Liver (tissue), 9 donors: ENCODE data around the gene SMG7. TPM values are rescaled to one million over a fixed set of nuclear protein-coding genes. Genes with fewer than 3 reads are reported as not detected.

Source experiments
- DNase-seq: peaks from one replicate; pipeline ENCODE4 v3.0.0-alpha.2; 2017; ENCODE audit warnings: low spot score
- H3K27ac ChIP-seq, 2 donors: one replicate each; pipeline ENCODE4 v1.7.0; 2013; ENCODE audit warnings: inconsistent platforms in 2 of 2, low read length in 2 of 2, control low read depth in 1 of 2, low read depth in 1 of 2, mild to moderate bottlenecking in 1 of 2
- H3K27me3 ChIP-seq, 4 donors: one replicate each; pipeline versions ENCODE4 v1.6.1 to v1.7.0; 2013; ENCODE audit warnings: low read length in 3 of 4, inconsistent platforms in 1 of 4, mild to moderate bottlenecking in 1 of 4, moderate library complexity in 1 of 4; ENCODE audit not compliant: control insufficient read depth in 4 of 4, insufficient read depth in 4 of 4
- H3K36me3 ChIP-seq, 4 donors: one replicate each; pipeline versions ENCODE4 v1.6.1 to v1.7.0; 2013; ENCODE audit warnings: low read length in 3 of 4, mild to moderate bottlenecking in 3 of 4, low read depth in 1 of 4, moderate library complexity in 1 of 4; ENCODE audit not compliant: control insufficient read depth in 4 of 4, insufficient read depth in 3 of 4
- H3K4me1 ChIP-seq, 4 donors: one replicate each; pipeline versions ENCODE4 v1.6.1 to v1.7.0; 2013; ENCODE audit warnings: low read length in 3 of 4, mild to moderate bottlenecking in 3 of 4, moderate library complexity in 1 of 4; ENCODE audit not compliant: control insufficient read depth in 4 of 4, insufficient read depth in 4 of 4
- H3K4me3 ChIP-seq, 3 donors: one replicate each; pipeline versions ENCODE4 v1.6.1 to v1.7.0; 2013; ENCODE audit warnings: low read length in 3 of 3, control low read depth in 1 of 3, low read depth in 1 of 3, mild to moderate bottlenecking in 1 of 3
- H3K9ac ChIP-seq, 2 donors: one replicate each; pipeline ENCODE4 v1.7.0; 2013; ENCODE audit warnings: low read length in 2 of 2, mild to moderate bottlenecking in 2 of 2, moderate library complexity in 2 of 2, control low read depth in 1 of 2, low read depth in 1 of 2
- H3K9me3 ChIP-seq, 4 donors: one replicate each; pipeline versions ENCODE4 v1.6.1 to v1.7.0; 2013; ENCODE audit warnings: low read length in 3 of 4; ENCODE audit not compliant: control insufficient read depth in 4 of 4
- CTCF ChIP-seq: fragments of 150-350 bp; IDR thresholded peaks from 2 replicates; pipeline ENCODE4 v1.5.1; 2017; ENCODE audit warnings: improper control_type of control experiment, low read depth, low read length; ENCODE audit not compliant: missing input control
- EGR1 ChIP-seq, 2 donors: IDR thresholded peaks; 2 replicates each; pipeline ENCODE4 v1.6.1; 2016 to 2018; ENCODE audit warnings: antibody characterized with exemption in 2 of 2, low read depth in 2 of 2
- FOXA2 ChIP-seq: IDR thresholded peaks from 2 replicates; pipeline ENCODE4 v1.6.1; 2016; ENCODE audit warnings: antibody characterized with exemption
- GABPA ChIP-seq, 2 donors: IDR thresholded peaks in 1 of 2; conservative IDR thresholded peaks in 1 of 2; 2 replicates each; pipeline ENCODE4 v1.6.1; 2016; ENCODE audit warnings: antibody characterized with exemption in 2 of 2, mild to moderate bottlenecking in 1 of 2, moderate library complexity in 1 of 2
- JUND ChIP-seq, 2 donors: IDR thresholded peaks; 2 replicates each; pipeline ENCODE4 v1.6.1; 2016; ENCODE audit warnings: antibody characterized with exemption in 2 of 2
- MAX ChIP-seq: IDR thresholded peaks from 2 replicates; pipeline ENCODE4 v1.6.1; 2016; ENCODE audit warnings: antibody characterized with exemption
- RAD21 ChIP-seq, 2 donors: IDR thresholded peaks; 2 replicates each; pipeline ENCODE4 v1.6.1; 2016; ENCODE audit warnings: antibody characterized with exemption in 2 of 2, mild to moderate bottlenecking in 2 of 2
- REST ChIP-seq: IDR thresholded peaks from 2 replicates; pipeline ENCODE4 v1.6.1; 2016; ENCODE audit warnings: antibody characterized with exemption, mild to moderate bottlenecking
- ZBTB33 ChIP-seq: IDR thresholded peaks from 2 replicates; pipeline ENCODE4 v1.6.1; 2016; ENCODE audit warnings: antibody characterized with exemption
- WGBS: extraction: QIAGEN DNeasy Blood & Tissue Kit; methylation state at CpG from one replicate; pipeline ENCODE4 v1.1.7; 2013; 5-methylcytosine and 5-hydroxymethylcytosine counted together
- polyA plus RNA-seq, 2 donors: library from polyadenylated mRNA; stranded (reverse) in 1 of 2; unstranded in 1 of 2; fragments of 200-250 nt in 1 of 2; fragments of >200 nt in 1 of 2; fragmentation: Nextera tagmentation in 1 of 2; extraction: Ambion mirVana in 1 of 2; gene quantifications; one replicate each; pipeline versions ENCODE4 v1.2.1 to v1.2.3, GENCODE V29; 2013 to 2015
- total RNA-seq, 2 donors: library from RNA; depleted of rRNA; stranded (reverse); fragments of >200 nt; gene quantifications; one replicate each; pipeline ENCODE4 v1.2.3, GENCODE V29; 2014
- donor health status: healthy.
- donor health status: healthy.
- donor health status: healthy.
- donor health status: healthy.
- donor health status: healthy.

Gene SMG7
- total and polyA plus RNA-seq, 4 donors = 9.5 to 28.7 (median 13.6) TPM

GRCh38 chr1:183449223-183449770 lies 23.0 kb upstream of the SMG7 start (continued):
- TF ChIP-seq REST (no peak), EGR1 (IDR thresholded peaks at IDR 0.05; ENCODE audit: low read depth in 2 of 2) (no peak), JUND (IDR thresholded peaks at IDR 0.05) (no peak), GABPA (IDR thresholded peaks at IDR 0.05 in 1 of 2, conservative IDR thresholded peaks at IDR 0.05 in 1 of 2) (no peak), ZBTB33 (no peak)

GRCh38 chr1:183450093-183450492 lies 22.2 kb upstream of the SMG7 start:
- DNase-seq = no peak
- Histone ChIP-seq H3K27ac (no peak overlapping the region), H3K27me3 (no peaks in the 10 kb centered on the region), H3K4me1 (no peaks in the 10 kb centered on the region), H3K9me3 (peaks cover 0 to 2% (median 0%) of the 10 kb centered on the region in 4 donors), H3K4me3 (no peak overlapping the region), H3K9ac (no peak overlapping the region), H3K36me3 (no peaks in the 10 kb centered on the region)
- TF ChIP-seq GABPA (IDR thresholded peaks at IDR 0.05 in 1 of 2, conservative IDR thresholded peaks at IDR 0.05 in 1 of 2) = no peak
- WGBS = 50% methylated on average over 2 of the region's 2 CpGs

GRCh38 chr1:183454377-183454776 lies 17.9 kb upstream of the SMG7 start:
- H3K4me1 ChIP-seq = peaks cover 0 to 2% (median 0%) of the 10 kb centered on the region in 4 donors
- 81% methylated on average over 2 of the region's 2 CpGs for WGBS
- no peak overlapping the region for H3K4me3 ChIP-seq
- H3K9me3 ChIP-seq = peaks cover 0 to 2% (median 0%) of the 10 kb centered on the region in 4 donors
- H3K27ac ChIP-seq = no peak overlapping the region
- H3K9ac ChIP-seq = no peak overlapping the region
- no peaks in the 10 kb centered on the region for H3K36me3 ChIP-seq
- H3K27me3 ChIP-seq = no peaks in the 10 kb centered on the region
- no peak for TF ChIP-seq RAD21 (IDR thresholded peaks at IDR 0.05)
- no peak for TF ChIP-seq CTCF
- no peak for TF ChIP-seq MAX
- no peak for TF ChIP-seq FOXA2
- DNase-seq = no peak
